Measurements from ENCODE around the gene ATP5PO.
A peak's percentile ranks its signal among the peaks of the same experiment; 100 is the strongest.

GRCh38 chr21:33855190-33855589 lies 60.4 kb downstream of the ATP5PO start:
- TF ChIP-seq CTCF (IDR thresholded peaks at IDR 0.05) (peak in 1 of 4 donors; percentile 6), POLR2A (IDR thresholded peaks at IDR 0.05) (no peak)
